ENCODE results near the gene FAM240B.

The FAM240B gene

GRCh38 chr9:38659538-38659937, 60.4 kb downstream of the FAM240B start:
- H3K4me3 ChIP-seq (ENCODE audit: insufficient read depth in 1 of 2, low read depth in 1 of 2, low read length in 2 of 2), result no peak overlapping the region
- no peak overlapping the region for H2BK120ac ChIP-seq (ENCODE audit: low read depth, low read length)
- H3K79me1 ChIP-seq (replicated peaks; ENCODE audit: low read length, poor library complexity, severe bottlenecking), result no peaks in the 10 kb centered on the region
- H2AFZ ChIP-seq (ENCODE audit: low read depth, low read length), result no peak overlapping the region
- DNase-seq, result no peak
- no peak overlapping the region for H3K4ac ChIP-seq (ENCODE audit: low read depth in 1 of 2, low read length in 2 of 2)
- no peak overlapping the region for H3K23ac ChIP-seq (ENCODE audit: low read length in 2 of 2)
- H3K18ac ChIP-seq (ENCODE audit: low read depth in 1 of 2, low read length in 2 of 2), result no peak overlapping the region
- H3K4me2 ChIP-seq (ENCODE audit: low read length, poor library complexity, severe bottlenecking), result no peak overlapping the region
- H2BK15ac ChIP-seq (ENCODE audit: low read depth, poor library complexity, severe bottlenecking), result no peak overlapping the region
- no peak overlapping the region for H3K14ac ChIP-seq (ENCODE audit: low read length in 2 of 2)
- H4K91ac ChIP-seq (ENCODE audit: low read length), result no peak overlapping the region
- no peak overlapping the region for H2BK5ac ChIP-seq (ENCODE audit: low read depth, low read length, poor library complexity, severe bottlenecking)
- peaks cover 0 to 4% of the 10 kb centered on the region in 2 experiments for H3K27me3 ChIP-seq (ENCODE audit: control insufficient read depth in 1 of 2, insufficient read depth in 1 of 2, low read length in 2 of 2)
- H3K36me3 ChIP-seq (ENCODE audit: control insufficient read depth in 1 of 2, insufficient read depth in 2 of 2, low read depth in 1 of 2, low read length in 2 of 2), result no peaks in the 10 kb centered on the region
- no peak overlapping the region for H4K8ac ChIP-seq (ENCODE audit: low read length)
- no peaks in the 10 kb centered on the region for H3K9me3 ChIP-seq (ENCODE audit: control insufficient read depth, low read length)
- H3K9ac ChIP-seq (ENCODE audit: low read length), result no peak overlapping the region
- WGBS, result 100% methylated on average over 3 of the region's 7 CpGs
- H2BK12ac ChIP-seq (ENCODE audit: low read length in 2 of 2), result no peak overlapping the region
- H3K27ac ChIP-seq (ENCODE audit: low read length, poor library complexity, severe bottlenecking), result no peak overlapping the region
- no peak overlapping the region for H2AK5ac ChIP-seq (ENCODE audit: low read length, severe bottlenecking)
- no peaks in the 10 kb centered on the region for H3K4me1 ChIP-seq (ENCODE audit: control insufficient read depth, insufficient read depth, low read depth, low read length)

GRCh38 chr9:38656896-38657295, 63.0 kb downstream of the FAM240B start:
- no peak overlapping the region for H3K23ac ChIP-seq (ENCODE audit: low read length in 2 of 2)

GRCh38 chr9:38652486-38652885, 67.4 kb downstream of the FAM240B start:
- no peak overlapping the region for H2BK120ac ChIP-seq (ENCODE audit: low read depth, low read length)
- H3K4ac ChIP-seq (ENCODE audit: low read depth in 1 of 2, low read length in 2 of 2), result no peak overlapping the region
- no peaks in the 10 kb centered on the region for H3K4me1 ChIP-seq (ENCODE audit: control insufficient read depth, insufficient read depth, low read depth, low read length)
- H2BK15ac ChIP-seq (ENCODE audit: low read depth, poor library complexity, severe bottlenecking), result no peak overlapping the region
- no peaks in the 10 kb centered on the region for H3K79me1 ChIP-seq (replicated peaks; ENCODE audit: low read length, poor library complexity, severe bottlenecking)
- no peak overlapping the region for H3K14ac ChIP-seq (ENCODE audit: low read length in 2 of 2)
- no peak overlapping the region for H3K18ac ChIP-seq (ENCODE audit: low read depth in 1 of 2, low read length in 2 of 2)
- H4K8ac ChIP-seq (ENCODE audit: low read length), result no peak overlapping the region
- peaks cover 0 to 16% of the 10 kb centered on the region in 2 experiments for H3K27me3 ChIP-seq (ENCODE audit: control insufficient read depth in 1 of 2, insufficient read depth in 1 of 2, low read length in 2 of 2)
- no peaks in the 10 kb centered on the region for H3K36me3 ChIP-seq (ENCODE audit: control insufficient read depth in 1 of 2, insufficient read depth in 2 of 2, low read depth in 1 of 2, low read length in 2 of 2)
- no peaks in the 10 kb centered on the region for H3K9me3 ChIP-seq (ENCODE audit: control insufficient read depth, low read length)
- no peak overlapping the region for H3K9ac ChIP-seq (ENCODE audit: low read length)
- no peak overlapping the region for H3K4me2 ChIP-seq (ENCODE audit: low read length, poor library complexity, severe bottlenecking)
- no peak overlapping the region for H4K91ac ChIP-seq (ENCODE audit: low read length)
- H3K27ac ChIP-seq (ENCODE audit: low read length, poor library complexity, severe bottlenecking), result no peak overlapping the region
- H2AFZ ChIP-seq (ENCODE audit: low read depth, low read length), result no peak overlapping the region
- no peak overlapping the region for H2AK5ac ChIP-seq (ENCODE audit: low read length, severe bottlenecking)
- no peak overlapping the region for H3K23ac ChIP-seq (ENCODE audit: low read length in 2 of 2)
- no peak overlapping the region for H3K4me3 ChIP-seq (ENCODE audit: insufficient read depth in 1 of 2, low read depth in 1 of 2, low read length in 2 of 2)
- no peak overlapping the region for H2BK12ac ChIP-seq (ENCODE audit: low read length in 2 of 2)
- DNase-seq, result no peak
- 86% methylated on average over 7 of the region's 7 CpGs for WGBS
- no peak overlapping the region for H2BK5ac ChIP-seq (ENCODE audit: low read depth, low read length, poor library complexity, severe bottlenecking)

More at GRCh38 chr9:38656896-38657295, 63.0 kb downstream of the FAM240B start:
- no peaks in the 10 kb centered on the region for H3K4me1 ChIP-seq (ENCODE audit: control insufficient read depth, insufficient read depth, low read depth, low read length)
- H3K9me3 ChIP-seq (ENCODE audit: control insufficient read depth, low read length), result no peaks in the 10 kb centered on the region
- H3K27me3 ChIP-seq (ENCODE audit: control insufficient read depth in 1 of 2, insufficient read depth in 1 of 2, low read length in 2 of 2), result peaks cover 0 to 15% of the 10 kb centered on the region in 2 experiments
- DNase-seq, result no peak
- no peaks in the 10 kb centered on the region for H3K79me1 ChIP-seq (replicated peaks; ENCODE audit: low read length, poor library complexity, severe bottlenecking)
- no peak overlapping the region for H3K4ac ChIP-seq (ENCODE audit: low read depth in 1 of 2, low read length in 2 of 2)
- H3K4me2 ChIP-seq (ENCODE audit: low read length, poor library complexity, severe bottlenecking), result no peak overlapping the region
- no peaks in the 10 kb centered on the region for H3K36me3 ChIP-seq (ENCODE audit: control insufficient read depth in 1 of 2, insufficient read depth in 2 of 2, low read depth in 1 of 2, low read length in 2 of 2)
- no peak overlapping the region for H2BK5ac ChIP-seq (ENCODE audit: low read depth, low read length, poor library complexity, severe bottlenecking)
- no peak overlapping the region for H3K9ac ChIP-seq (ENCODE audit: low read length)
- no peak overlapping the region for H3K18ac ChIP-seq (ENCODE audit: low read depth in 1 of 2, low read length in 2 of 2)
- H4K91ac ChIP-seq (ENCODE audit: low read length), result no peak overlapping the region
- H4K8ac ChIP-seq (ENCODE audit: low read length), result no peak overlapping the region
- H2AFZ ChIP-seq (ENCODE audit: low read depth, low read length), result no peak overlapping the region
- no peak overlapping the region for H2BK120ac ChIP-seq (ENCODE audit: low read depth, low read length)
- no peak overlapping the region for H3K27ac ChIP-seq (ENCODE audit: low read length, poor library complexity, severe bottlenecking)
- no peak overlapping the region for H3K4me3 ChIP-seq (ENCODE audit: insufficient read depth in 1 of 2, low read depth in 1 of 2, low read length in 2 of 2)
- H2BK12ac ChIP-seq (ENCODE audit: low read length in 2 of 2), result no peak overlapping the region
- no peak overlapping the region for H3K14ac ChIP-seq (ENCODE audit: low read length in 2 of 2)
- H2AK5ac ChIP-seq (ENCODE audit: low read length, severe bottlenecking), result no peak overlapping the region
- 54% methylated on average over 5 of the region's 5 CpGs for WGBS
- no peak overlapping the region for H2BK15ac ChIP-seq (ENCODE audit: low read depth, poor library complexity, severe bottlenecking)

- Histone ChIP-seq H4K8ac (ENCODE audit: low read length) (no peak overlapping the region), H3K4me1 (ENCODE audit: control insufficient read depth, insufficient read depth, low read depth, low read length) (no peaks in the 10 kb centered on the region), H3K18ac (ENCODE audit: low read depth in 1 of 2, low read length in 2 of 2) (no peak overlapping the region), H3K9ac (ENCODE audit: low read length) (no peak overlapping the region), H3K27me3 (ENCODE audit: control insufficient read depth in 1 of 2, insufficient read depth in 1 of 2, low read length in 2 of 2) (peaks cover 0 to 14% of the 10 kb centered on the region in 2 experiments), H2AFZ (ENCODE audit: low read depth, low read length) (no peak overlapping the region), H3K36me3 (ENCODE audit: control insufficient read depth in 1 of 2, insufficient read depth in 2 of 2, low read depth in 1 of 2, low read length in 2 of 2) (no peaks in the 10 kb centered on the region), H2BK5ac (ENCODE audit: low read depth, low read length, poor library complexity, severe bottlenecking) (no peak overlapping the region), H2AK5ac (ENCODE audit: low read length, severe bottlenecking) (no peak overlapping the region), H2BK15ac (ENCODE audit: low read depth, poor library complexity, severe bottlenecking) (no peak overlapping the region), H2BK120ac (ENCODE audit: low read depth, low read length) (no peak overlapping the region), H3K79me1 (replicated peaks; ENCODE audit: low read length, poor library complexity, severe bottlenecking) (no peaks in the 10 kb centered on the region), H3K4ac (ENCODE audit: low read depth in 1 of 2, low read length in 2 of 2) (no peak overlapping the region), H3K27ac (ENCODE audit: low read length, poor library complexity, severe bottlenecking) (no peak overlapping the region), H2BK12ac (ENCODE audit: low read length in 2 of 2) (no peak overlapping the region), H3K14ac (ENCODE audit: low read length in 2 of 2) (no peak overlapping the region), H3K23ac (ENCODE audit: low read length in 2 of 2) (no peak overlapping the region), H3K9me3 (ENCODE audit: control insufficient read depth, low read length) (no peaks in the 10 kb centered on the region), H3K4me2 (ENCODE audit: low read length, poor library complexity, severe bottlenecking) (no peak overlapping the region), H3K4me3 (ENCODE audit: insufficient read depth in 1 of 2, low read depth in 1 of 2, low read length in 2 of 2) (no peak overlapping the region), H4K91ac (ENCODE audit: low read length) (no peak overlapping the region)
- DNase-seq, result no peak
- WGBS, result 67% methylated on average over 1 of the region's 2 CpGs
These were observed 67.9 kb downstream of the FAM240B start for GRCh38 chr9:38652044-38652443.

All from mesenchymal stem cell (in vitro differentiated cells and primary cell).